Activated naive CD4-positive, alpha-beta T cell treated with anti-CD3 and anti-CD28 coated beads, Interleukin-2, amount 50 U/mL, for 16 hours (primary cell): ENCODE results near the gene VAV1.
"Not testable (repeated sequence)": the region's sequence is repeated elsewhere in the genome, so short reads cannot be mapped to it uniquely, and the experiment has no call there.

Experiments
- DNase-seq: peaks from one replicate; pipeline ENCODE4 v3.0.0-alpha.2; 2020

VAV1 gene

DNA sequence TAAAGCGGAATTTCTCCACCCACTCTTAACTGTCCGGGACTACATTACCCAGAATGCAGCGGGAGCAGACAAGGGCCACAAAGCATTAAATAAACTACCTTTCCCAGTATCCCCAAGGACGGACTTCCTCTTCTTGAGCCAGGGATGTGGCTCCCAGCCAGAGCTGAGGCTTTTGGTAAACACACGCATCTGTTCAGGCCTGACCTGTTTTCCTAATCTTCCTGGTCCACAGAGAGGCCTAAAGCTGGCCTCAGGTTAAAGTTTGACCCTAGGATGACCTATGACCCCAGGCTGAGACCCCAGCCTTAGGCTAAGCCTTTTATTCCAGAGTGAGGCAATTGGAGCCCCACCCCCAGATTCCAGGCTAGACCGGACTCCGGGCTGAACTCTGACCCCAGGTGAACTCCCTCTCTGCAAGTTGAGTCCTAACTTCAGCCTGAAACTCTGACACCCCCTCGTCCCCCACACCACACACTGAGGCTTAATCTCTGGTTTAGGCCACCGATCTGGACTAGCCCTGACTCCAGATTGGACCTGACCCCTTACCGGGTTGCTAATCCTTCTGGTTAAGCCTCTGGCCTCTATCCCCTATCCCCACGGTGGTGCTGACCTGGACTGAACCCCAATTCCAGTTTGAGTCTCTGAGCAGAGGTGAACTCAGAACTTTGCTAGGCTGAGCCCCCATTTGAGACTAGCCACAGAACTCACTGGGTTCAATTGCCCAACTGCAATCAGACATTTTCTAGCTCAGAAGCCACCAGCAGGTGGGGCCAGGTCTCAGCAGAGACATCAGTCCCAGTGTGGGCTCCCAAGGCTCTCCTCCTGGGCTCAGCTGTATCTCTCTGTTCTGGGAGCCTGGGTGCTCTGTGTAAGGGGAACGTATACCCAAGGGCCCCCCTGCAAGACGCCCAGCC lies 34.4 kb upstream of the VAV1 start:
- peak; percentile 80 for DNase-seq

DNA sequence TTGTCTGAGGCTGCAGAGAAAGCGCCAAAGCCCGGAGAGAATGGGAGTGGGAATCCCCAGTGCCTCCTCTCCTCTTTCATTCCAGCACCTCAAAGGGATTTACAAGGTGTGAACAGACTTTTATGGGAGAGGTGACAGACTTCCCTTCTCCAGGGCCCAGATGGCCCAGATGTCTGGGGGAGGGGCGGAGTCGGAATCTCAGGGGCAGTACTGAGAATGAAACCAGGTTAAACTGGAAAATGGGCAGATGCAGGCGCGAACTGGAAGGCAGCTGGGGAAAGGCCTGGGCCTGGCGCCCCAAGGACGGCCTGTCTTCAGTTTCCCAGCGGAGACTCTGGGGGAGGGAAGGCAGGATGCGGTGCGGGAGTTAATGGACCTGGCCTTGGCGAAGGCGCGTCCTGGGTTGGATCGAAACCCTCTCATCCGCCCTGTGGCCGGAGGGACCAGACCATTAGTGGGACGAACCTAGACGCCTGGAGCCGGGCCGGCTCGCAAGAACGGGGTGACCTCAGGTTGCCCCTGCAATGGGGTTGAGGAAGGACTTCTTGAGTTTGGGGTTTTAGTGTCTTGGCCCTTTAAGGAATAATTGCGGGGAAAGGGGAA lies 33.6 kb upstream of the VAV1 start:
- DNase-seq: no peak

DNA sequence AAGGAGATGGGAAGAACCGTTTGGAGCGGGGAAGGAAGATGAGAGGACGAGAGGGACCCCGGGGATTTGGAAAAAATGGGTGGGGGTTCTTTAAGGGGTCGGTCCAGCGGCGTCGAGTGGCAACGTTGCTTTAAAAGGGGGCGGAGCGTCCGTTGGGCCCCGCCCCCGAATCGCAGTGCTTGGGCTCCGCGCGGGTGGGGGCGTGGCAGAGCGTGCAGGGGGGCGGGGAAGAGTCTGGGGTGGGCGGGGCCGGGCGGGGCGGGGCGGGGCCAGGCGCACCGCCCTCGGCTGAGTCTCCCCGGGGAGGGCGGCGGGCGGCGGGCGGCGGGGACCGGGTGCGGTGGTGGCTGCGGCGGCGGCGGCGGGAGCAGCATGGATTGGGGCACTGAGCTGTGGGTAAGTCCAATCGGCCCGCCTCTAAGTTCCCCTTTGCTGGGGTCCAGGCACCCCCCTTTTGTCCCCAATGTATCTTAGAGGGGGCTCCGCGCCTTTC lies 33.1 kb upstream of the VAV1 start, which contains the start of gene TRIP10:
Gene TRIP10, plus strand, starts transcription at position 291 of the 493 bp plus-strand sequence. Its CDS starts 82 bp downstream, at position 373.
- peak; percentile 78 for DNase-seq

DNA sequence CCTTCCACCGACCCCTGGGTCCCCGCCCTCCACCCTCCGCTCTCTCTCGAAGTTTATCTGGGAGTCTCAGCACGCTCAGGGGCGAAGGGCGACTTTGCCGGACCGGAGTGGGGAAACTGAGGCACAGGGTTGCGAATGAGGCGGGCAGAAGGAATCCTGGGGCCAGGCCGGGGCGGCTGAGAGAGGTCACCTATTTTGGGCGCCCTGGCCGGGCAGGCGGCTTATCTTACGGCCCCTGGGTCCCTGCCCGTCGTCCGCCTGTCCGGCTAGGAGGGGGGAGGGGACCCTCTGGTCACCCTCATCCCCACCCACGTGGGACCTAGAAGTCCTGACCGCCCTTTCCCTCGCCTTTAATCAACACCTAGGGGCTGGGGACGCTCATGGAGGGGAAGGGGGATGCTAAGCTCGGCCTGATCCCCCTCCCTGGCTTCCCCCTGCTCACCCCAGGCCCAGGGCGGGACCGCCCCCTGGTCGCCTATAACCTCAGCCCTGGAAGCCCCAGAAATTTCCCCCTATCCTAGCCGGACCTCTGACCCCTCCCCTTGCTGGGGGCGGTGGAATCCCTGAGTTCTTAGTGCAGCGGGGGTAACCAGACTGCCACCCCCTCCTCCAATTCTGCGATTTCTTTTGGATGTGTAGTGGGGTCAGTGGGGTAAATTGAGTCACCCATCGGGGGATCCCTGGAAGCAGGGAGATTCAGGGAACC lies 32.5 kb upstream of the VAV1 start:
- DNase-seq: no peak

DNA sequence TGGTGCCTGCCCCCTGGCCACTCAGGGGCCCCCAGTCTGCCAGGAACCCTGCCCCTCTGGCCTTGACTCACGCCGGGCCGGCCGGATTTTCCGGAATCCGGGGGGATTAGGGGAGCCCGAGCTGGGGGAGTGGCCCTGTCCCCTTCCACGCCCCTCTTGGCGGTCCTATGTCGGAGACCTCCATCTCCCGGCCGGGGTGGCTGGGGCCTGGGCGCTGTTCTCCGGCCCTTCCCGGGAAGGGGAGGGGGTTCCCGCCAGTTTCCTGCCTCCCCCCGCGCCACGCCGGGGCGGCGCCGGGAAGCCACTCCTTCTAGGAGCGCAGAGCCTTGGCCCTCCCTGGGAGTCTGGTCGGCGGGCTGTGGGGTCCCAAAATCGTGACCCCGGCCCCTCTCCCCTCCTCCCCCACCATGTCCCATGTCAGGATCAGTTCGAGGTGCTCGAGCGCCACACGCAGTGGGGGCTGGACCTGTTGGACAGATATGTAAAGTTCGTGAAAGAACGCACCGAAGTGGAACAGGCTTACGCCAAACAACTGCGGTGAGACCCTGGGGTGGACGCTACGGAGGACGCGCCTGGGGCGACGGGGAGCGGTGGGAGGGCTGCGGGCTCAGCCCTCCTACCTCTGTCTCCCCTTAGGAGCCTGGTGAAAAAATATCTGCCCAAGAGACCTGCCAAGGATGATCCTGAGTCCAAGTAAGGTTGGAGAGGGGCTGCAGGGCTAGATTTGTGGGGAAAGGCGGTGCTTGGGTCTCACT lies 31.7 kb upstream of the VAV1 start:
- no peak for DNase-seq

DNA sequence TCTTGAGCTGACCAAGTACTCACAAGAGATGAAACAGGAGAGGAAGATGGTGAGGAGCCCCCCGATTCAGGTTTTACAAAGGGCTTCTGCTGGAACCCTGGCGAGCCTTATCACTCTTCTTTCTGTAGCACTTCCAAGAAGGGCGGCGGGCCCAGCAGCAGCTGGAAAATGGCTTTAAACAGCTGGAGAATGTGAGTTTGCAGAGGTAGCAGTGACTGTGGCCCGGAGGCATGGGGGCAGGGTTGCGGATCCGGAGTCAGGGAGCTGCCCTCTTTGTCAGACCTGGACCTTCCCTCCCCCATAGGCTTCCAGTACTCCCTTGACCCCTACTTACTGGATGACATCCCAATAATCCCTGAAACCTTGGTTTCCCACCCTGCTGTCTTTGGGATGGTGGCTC lies 29.4 kb upstream of the VAV1 start:
- DNase-seq: no peak

DNA sequence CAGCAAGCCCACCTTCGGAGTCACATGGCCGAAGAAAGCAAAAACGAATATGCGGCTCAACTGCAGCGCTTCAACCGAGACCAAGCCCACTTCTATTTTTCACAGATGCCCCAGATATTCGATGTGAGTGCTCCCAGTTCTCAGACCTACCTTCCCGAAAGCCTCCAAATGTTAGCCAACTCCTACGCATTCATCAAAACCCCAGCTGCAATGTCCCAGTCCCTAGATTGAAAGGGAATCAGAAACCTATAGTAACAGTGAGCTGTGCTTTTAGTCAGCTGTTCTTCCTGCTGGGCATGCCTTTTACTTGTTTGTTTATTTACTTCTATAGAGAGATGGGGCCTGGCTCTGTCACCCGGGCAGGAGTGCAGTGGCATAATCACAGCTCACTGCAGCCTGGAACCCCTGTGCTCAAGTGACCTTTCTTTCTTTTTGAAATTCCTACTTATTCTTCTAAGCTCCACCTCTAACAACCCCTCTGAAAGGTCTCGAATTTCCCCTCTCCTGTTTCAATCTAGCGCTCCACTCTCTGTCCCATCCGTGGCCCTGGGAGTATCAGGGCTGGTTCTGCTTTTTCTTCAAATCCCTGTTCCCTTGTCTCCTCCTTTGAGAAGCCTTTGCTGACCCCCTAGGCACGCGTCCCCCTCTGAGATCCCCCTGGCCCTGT lies 28.7 kb upstream of the VAV1 start:
- no peak for DNase-seq

DNA sequence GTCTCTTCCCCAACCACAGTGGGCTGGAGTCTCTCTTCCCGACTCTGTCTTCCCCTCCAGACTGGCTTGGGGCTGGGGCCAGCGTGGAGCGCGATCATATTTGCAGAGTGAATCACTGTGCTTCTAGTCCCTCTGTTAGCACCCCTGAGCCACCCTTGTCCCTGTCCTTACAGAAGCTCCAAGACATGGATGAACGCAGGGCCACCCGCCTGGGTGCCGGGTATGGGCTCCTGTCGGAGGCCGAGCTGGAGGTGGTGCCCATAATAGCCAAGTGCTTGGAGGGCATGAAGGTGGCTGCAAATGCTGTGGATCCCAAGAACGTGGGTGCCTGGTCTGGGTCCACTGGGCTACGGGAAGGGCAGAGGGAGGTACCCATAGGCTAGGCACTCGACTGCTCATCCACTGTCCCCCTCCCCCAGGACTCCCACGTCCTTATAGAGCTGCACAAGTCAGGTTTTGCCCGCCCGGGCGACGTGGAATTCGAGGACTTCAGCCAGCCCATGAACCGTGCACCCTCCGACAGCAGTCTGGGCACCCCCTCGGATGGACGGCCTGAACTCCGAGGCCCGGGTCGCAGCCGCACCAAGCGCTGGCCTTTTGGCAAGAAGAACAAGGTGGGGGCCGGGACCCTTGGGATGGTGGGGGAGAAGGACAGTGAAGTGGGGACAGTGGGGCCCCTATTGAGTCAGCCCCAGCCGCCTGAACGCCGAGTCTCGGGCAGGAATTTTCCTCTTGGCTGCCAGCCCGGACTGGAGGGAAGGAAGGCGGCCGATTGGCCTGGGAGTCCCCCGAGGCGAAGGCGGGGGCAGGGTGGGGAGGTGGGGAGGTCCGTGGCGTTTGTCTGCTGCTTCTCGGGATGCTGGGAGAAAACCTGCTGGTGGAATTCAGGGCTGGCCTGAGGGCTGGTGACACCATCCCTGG lies 27.9 kb upstream of the VAV1 start:
- no peak for DNase-seq

DNA sequence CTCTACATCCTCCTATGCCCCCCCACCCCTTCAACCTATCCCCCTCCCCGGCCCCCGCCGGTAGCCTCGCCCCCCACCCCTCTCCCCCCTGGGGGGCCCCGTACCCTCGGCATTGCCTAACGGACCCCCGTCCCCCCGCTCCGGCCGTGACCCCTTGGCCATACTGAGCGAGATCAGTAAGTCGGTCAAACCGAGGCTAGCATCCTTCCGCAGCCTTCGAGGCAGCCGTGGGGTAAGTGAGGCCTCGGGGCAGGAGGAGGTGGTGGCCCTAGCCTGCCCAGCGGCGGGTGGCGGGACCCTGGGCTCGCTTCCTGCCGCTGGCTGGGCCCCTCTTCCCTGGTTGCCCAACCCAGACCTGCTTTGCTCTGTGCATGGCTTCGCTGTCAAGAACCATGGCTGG lies 26.5 kb upstream of the VAV1 start:
- DNase-seq: no peak

DNA sequence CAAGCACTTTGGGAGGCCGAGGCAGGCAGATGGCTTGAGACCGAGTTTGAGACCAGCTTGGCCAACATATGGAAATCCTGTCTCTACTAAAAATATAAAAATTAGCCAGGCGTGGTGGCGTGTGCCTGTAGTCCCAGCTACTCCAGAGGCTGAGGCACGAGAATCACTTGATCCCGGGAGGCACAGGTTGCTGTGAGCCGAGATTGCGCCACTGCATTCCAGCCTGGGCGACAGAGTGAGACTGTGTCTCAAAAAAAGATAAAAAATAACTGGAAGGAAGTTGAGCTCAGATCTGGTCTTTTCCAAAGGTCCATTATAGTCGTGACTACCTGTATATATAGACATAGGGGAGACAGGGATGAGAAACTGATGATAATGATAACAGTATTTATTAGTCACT lies 24.0 kb upstream of the VAV1 start:
- not testable (repeated sequence) for DNase-seq

DNA sequence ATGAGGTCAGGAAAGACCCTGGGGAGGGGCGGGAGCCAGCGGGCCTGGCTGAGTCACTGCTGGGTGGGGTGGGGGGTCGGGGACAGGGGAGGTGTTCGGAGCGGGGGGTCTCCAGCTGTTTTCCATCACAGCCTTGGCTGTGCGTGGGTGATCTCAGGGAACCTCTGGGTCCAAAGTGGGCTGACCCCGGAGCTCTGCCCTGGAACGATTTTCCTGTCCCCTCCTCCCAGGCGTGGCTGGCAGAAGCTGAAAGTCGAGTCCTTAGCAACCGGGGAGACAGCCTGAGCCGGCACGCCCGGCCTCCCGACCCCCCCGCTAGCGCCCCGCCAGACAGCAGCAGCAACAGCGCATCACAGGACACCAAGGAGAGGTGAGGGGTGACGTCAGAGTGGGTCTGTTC lies 22.4 kb upstream of the VAV1 start:
- no peak for DNase-seq

DNA sequence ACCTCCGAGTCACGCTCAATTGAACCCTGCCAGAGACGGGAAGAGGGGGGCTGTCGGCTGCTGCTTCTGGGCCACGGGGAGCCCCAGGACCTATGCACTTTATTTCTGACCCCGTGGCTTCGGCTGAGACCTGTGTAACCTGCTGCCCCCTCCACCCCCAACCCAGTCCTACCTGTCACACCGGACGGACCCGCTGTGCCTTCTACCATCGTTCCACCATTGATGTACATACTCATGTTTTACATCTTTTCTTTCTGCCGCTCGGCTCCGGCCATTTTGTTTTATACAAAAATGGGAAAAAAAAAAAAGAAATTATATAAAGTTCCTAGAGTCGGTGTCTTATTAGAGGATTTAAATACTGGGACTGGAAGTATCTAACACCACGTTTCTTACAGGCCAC lies 21.3 kb upstream of the VAV1 start:
- no peak for DNase-seq

DNA sequence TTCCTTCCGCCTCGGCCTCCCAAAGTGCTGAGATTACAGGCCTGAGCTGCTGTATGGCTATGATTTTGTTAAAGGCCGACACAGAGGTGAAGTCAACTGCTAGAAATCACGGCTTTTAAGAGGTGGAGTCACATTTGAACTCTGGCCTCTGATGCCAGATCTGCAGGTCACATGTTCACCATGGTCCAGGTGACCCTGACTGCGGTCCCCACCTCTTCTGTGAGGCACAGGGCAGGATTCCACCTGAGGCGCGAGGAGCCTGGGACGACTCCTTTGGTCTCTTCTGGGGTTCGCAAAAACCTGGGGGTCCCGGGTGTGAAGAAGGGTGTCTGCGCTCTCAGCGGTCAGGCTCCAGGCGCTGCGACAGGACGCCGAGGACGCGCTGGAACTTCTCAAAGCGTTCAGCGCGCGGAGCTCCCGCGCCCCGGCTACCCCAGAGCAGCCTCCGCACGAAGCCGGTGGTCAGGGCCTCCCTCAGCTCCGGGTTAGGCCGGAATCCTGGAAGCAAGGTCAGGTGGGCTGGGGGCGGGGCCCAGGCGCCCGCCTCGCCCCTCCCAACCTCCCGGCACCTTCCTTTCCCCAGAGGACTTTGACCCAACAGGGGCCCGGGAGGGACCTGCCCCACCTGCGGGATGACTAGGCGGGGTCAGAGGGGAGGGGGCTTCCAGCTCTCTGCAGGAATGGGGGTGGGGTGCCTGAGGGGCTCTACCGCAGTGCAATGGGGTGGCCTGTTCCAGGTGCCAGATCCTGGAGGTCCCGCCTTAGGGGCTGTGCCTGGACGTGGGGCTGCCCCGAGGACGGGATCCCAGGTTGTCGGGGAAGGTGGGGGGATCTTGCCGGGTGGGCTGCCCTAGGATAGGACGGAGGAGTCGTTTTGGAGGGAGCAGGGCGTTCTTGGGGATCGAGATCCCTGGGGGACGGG lies 20.0 kb upstream of the VAV1 start:
- DNase-seq: no peak

DNA sequence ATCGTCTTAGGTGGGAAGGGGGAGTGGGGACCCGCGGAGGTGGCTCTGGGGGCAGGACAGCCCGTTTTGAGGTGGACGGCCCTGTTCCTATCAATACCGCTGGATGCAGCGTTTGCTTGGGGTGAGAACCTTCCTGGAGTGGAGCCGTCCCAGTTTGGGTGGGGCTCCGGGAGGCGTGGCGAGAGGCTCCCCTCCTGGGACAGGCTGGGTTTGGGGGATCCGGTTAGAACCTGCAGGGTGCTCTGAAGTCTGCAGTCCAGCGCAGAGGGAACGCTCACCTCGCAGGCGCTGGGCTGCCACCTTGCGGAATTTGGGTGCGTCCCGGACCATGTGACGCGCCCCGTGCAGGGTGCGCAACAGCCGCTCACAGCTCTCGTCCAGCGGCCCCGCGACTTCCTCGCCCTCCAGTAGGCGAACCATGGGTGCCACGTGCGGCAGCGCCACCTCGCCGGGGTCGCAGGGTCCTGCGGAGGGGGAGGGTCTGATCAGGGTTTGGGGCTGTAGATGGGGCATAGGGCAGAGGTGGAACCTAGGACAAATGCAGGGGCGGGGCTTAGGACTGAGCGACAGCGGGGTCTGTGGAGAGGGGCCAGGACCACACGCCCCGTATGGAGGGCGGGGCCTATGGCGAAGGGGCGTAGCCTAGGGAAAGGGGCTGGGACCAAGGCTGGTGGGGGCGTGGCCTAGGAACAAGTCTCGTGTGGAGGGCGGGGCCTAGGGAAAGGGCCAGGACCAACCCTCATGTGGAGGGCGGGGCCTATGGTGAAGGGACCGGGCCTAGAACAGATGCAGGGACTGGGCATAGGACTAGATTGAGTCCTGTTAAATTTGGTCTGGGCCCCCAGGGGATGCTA lies 19.1 kb upstream of the VAV1 start:
- DNase-seq: peak; percentile 85

DNA sequence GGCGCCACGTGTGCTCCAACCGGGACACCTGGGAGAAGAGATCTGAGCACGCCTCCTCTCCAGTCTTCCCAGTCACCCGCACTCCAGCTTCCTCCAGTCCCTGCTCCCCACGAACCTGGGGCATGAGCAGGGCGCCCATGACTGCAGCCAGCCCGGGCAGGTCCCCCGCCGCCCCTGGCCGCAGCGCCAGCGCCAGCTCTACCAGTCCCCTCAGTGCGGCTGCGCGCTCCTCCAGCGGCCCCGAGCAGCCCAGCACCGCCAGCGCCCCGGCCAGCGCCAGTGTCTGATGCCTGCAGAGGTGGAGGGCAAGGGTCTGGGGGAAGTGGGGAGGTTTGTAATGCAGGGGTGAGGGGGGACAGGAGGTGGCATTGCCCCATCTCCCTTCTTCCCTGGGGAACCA lies 18.4 kb upstream of the VAV1 start:
- no peak for DNase-seq

DNA sequence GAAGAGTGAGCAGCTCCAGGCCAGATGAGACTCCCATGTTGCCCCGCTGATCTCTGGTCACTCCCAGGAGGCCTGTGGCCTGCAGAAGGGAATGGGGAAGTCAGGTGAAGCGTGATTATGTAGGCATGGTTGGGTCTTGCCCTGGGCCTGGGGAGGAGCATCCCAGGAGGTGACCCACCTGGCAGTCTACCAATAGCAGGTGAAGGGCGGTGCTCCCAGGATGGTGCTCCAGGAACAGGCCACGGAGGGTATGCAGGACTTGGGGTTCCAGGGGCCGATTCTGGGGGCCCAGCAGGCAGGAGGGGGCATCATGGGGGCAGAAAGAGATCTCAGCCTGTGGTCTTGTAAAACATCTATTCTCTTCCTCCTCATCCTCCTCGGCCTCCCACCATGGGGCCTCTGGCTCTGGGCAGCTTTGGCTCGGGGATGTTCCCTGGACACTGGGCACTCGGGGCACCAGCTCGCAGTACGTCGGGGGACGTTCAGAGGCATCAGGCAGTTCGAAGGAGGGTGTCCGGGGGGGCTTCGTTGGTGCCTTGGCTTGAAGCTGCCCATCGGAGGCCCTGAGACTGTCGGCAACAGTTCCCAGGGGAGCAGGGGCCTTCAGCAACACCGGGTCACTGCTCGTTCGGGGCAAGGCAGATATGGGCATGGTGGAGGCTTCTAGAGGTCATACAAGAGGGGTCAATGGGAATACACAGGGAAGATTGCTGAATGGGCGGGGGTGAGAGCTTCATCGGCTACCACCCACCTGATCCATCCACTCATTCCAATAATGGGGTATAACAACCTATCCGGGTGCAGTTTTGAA lies 17.6 kb upstream of the VAV1 start:
- DNase-seq: no peak

DNA sequence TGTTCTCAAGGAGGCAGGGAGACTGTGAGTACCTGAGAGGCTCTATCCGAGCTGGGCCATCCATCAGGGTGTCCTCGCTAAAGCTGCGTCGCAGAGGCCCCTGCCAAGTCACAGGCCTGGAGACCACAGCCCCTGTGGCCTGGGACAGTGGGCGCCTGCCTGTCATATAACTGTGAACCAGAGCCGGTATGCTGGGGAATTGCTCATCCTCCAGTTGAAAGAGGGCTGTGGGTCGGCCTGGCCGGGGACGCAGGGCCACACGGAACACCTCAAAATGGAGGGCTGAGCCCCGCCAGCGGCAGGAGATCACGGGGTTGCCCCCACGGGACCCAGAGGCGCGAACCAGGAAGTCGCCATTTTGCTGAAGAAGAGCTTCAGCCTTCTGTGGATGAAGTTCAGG lies 11.9 kb upstream of the VAV1 start:
- no peak for DNase-seq

DNA sequence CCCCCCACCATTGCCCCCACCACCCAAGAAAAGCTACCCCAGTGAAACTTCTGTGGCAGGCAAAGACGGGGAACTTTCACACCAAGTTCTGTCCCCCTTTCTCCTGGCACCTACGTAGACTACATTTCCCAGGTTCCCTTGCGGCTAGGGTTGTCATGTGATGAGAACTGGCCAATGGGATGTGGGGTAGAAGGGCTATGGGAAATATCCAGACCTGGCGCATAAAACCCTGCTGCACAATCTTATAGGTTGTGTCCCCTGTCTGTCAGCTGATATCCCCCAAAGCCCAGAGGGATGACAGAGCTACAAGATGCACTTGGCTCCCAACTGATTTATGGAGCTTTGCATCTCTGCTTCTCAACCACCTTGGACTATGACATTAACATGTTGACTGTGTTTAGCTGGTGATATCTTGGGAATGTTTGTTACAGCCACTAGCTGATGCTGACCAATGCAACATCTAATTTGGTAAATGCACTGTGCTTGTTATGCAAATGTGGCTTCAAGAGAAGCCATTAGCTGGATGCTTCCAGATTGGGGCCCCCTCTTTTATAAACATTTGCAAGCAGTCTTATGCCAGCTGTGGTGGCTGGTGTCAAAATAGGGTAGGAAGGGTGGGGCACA lies 11.3 kb upstream of the VAV1 start:
- peak; percentile 29 for DNase-seq
